Measurements from ENCODE around the gene SERPINA10.

DNA sequence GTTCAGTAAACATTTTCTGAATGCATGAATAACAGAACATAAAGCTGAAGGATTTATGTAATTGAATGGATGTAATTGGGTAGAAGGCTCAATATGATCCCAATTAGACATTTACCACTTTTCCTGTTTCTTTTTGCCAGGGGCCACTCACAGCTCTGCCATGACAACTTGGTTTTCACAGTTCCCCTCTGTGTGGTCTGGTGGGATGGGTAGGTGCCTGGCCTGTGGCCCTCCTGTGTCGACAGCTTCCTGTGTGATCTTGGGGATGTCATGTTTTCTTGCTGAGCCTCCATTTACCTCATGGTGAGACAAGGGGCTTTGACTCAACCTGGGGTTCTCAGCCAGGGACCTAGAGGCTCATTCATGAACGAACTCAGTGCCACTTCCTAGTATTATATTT is 12.6 kb upstream of the SERPINA10 start:
- TF ChIP-seq POLR2A (IDR thresholded peaks at IDR 0.05) = no peak
- TF ChIP-seq, protein P1, sequence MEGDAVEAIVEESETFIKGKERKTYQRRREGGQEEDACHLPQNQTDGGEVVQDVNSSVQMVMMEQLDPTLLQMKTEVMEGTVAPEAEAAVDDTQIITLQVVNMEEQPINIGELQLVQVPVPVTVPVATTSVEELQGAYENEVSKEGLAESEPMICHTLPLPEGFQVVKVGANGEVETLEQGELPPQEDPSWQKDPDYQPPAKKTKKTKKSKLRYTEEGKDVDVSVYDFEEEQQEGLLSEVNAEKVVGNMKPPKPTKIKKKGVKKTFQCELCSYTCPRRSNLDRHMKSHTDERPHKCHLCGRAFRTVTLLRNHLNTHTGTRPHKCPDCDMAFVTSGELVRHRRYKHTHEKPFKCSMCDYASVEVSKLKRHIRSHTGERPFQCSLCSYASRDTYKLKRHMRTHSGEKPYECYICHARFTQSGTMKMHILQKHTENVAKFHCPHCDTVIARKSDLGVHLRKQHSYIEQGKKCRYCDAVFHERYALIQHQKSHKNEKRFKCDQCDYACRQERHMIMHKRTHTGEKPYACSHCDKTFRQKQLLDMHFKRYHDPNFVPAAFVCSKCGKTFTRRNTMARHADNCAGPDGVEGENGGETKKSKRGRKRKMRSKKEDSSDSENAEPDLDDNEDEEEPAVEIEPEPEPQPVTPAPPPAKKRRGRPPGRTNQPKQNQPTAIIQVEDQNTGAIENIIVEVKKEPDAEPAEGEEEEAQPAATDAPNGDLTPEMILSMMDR (IDR thresholded peaks at IDR 0.05) = no peak
